GM12878 (cell line): ENCODE results near the gene ARSI. TPM values are rescaled to one million over a fixed set of nuclear protein-coding genes. Genes with fewer than 3 reads are reported as not detected.

Source experiments
- ATAC-seq: fragments of 200-7000 bp; cut with Tn5 transposase; 3 replicates; pipeline ENCODE4 v1.9.1; 2020; ENCODE audit warnings: mild to moderate bottlenecking, moderate library complexity
- BruUV-seq: library from RNA; stranded (reverse); fragments of 400-500 nt; replicated peaks from 2 replicates; lab custom pipeline; 2021; lab: Mats Ljungman, UMichigan
- CTCF ChIA-PET: fragments of 300-600 bp; sonication (Branson Sonifier 250); formaldehyde crosslinking; extraction: SDS; loops from one replicate; lab custom pipeline; 2021; ENCODE audit warnings: inconsistent platforms; lab: Yijun Ruan, JAX
- POLR2A ChIA-PET: fragments of 350-600 bp; formaldehyde crosslinking; extraction: SDS; loops from one replicate; lab custom pipeline; 2021; ENCODE audit warnings: inconsistent platforms; lab: Charles Lee
- RAD21 ChIA-PET: fragments of 300-600 bp; sonication (Branson Sonifier 250); formaldehyde crosslinking; loops from one replicate; lab custom pipeline; 2023; ENCODE audit warnings: antibody characterized with exemption; ENCODE audit not compliant: unreplicated experiment; lab: Charles Lee
- SMC1A ChIA-PET: fragments of 300-600 bp; sonication (Branson Sonifier 250); formaldehyde crosslinking; loops from one replicate; lab custom pipeline; 2023; ENCODE audit not compliant: unreplicated experiment, uncharacterized antibody; lab: Charles Lee
- DNase-seq: peaks from one replicate; pipeline ENCODE4 v3.0.0-alpha.2; 2011; ENCODE audit warnings: low read depth, low spot score
- FAIRE-seq: peaks from 3 replicates; lab custom pipeline; 2011; peaks lifted over from hg19 to GRCh38; lab: Jason Lieb, UNC
- H2AFZ ChIP-seq: 2 replicates; pipeline ENCODE4 v1.6.0; 2011; ENCODE audit warnings: low read depth, low read length, control low read depth; ENCODE audit not compliant: control insufficient read depth
- H3K27ac ChIP-seq: 2 replicates; pipeline ENCODE4 v1.5.1; 2011; ENCODE audit warnings: control low read depth; ENCODE audit not compliant: control insufficient read depth, insufficient read depth
- H3K27me3 ChIP-seq, 2 experiments: replicated peaks in 1 of 2; 2 replicates each; pipeline versions ENCODE4 v1.6.0 to v1.6.1; 2011; ENCODE audit warnings: low read length in 1 of 2; ENCODE audit not compliant: control insufficient read depth in 2 of 2, insufficient read depth in 2 of 2
- H3K36me3 ChIP-seq, 2 experiments: 2 replicates each; pipeline ENCODE4 v1.5.1; 2011; ENCODE audit warnings: low read length in 1 of 2; ENCODE audit not compliant: control insufficient read depth in 2 of 2, insufficient read depth in 2 of 2
- H3K4me1 ChIP-seq: 2 replicates; pipeline ENCODE4 v1.6.1; 2011; ENCODE audit warnings: mild to moderate bottlenecking, low read length, moderate library complexity, mixed read lengths; ENCODE audit not compliant: control insufficient read depth, insufficient read depth
- H3K4me2 ChIP-seq: 2 replicates; pipeline ENCODE4 v1.6.0; 2011; ENCODE audit warnings: control low read depth; ENCODE audit not compliant: control insufficient read depth, insufficient read depth
- H3K4me3 ChIP-seq: fragments of 200-600 bp; sonication (generic); 2 replicates; pipeline ENCODE4 v1.5.1; 2016
- H3K79me2 ChIP-seq: 2 replicates; pipeline ENCODE4 v1.6.0; 2011; ENCODE audit warnings: low read length; ENCODE audit not compliant: control insufficient read depth, insufficient read depth
- H3K9ac ChIP-seq: 2 replicates; pipeline ENCODE4 v1.8.0; 2011; ENCODE audit warnings: low read length, control low read depth, mixed read lengths; ENCODE audit not compliant: control insufficient read depth, insufficient read depth
- H3K9me3 ChIP-seq: replicated peaks from 3 replicates; pipeline ENCODE4 v1.5.1; 2011; ENCODE audit warnings: mild to moderate bottlenecking, low read length; ENCODE audit not compliant: control insufficient read depth, insufficient read depth
- H4K20me1 ChIP-seq: 2 replicates; pipeline ENCODE4 v1.6.0; 2011; ENCODE audit not compliant: control insufficient read depth, insufficient read depth
- BCL11A ChIP-seq: IDR thresholded peaks from 2 replicates; pipeline ENCODE4 v1.6.1; 2011; ENCODE audit warnings: low read depth, low read length
- HDAC6 ChIP-seq: fragments of 200-600 bp; sonication (generic); IDR thresholded peaks from one replicate; pipeline ENCODE4 v1.8.0; 2017; ENCODE audit warnings: antibody characterized with exemption; ENCODE audit not compliant: unreplicated experiment
- HDGF ChIP-seq: fragments of 450-650 bp; IDR thresholded peaks from 2 replicates; pipeline ENCODE4 v1.6.1; 2016; ENCODE audit warnings: antibody characterized with exemption
- NBN ChIP-seq: fragments of 450-650 bp; IDR thresholded peaks from 2 replicates; pipeline ENCODE4 v1.6.1; 2016
- NKRF ChIP-seq: fragments of 450-650 bp; conservative IDR thresholded peaks from 2 replicates; pipeline ENCODE4 v1.6.1; 2017; ENCODE audit warnings: mild to moderate bottlenecking, moderate library complexity
- PKNOX1 ChIP-seq: fragments of 450-650 bp; IDR thresholded peaks from 2 replicates; pipeline ENCODE4 v1.6.1; 2016; ENCODE audit warnings: mild to moderate bottlenecking
- SMAD5 ChIP-seq: IDR thresholded peaks from 2 replicates; pipeline ENCODE4 v1.6.1; 2016; ENCODE audit warnings: antibody characterized with exemption, low read depth
- SP1 ChIP-seq: IDR thresholded peaks from one replicate; pipeline ENCODE4 v1.6.1; 2011; ENCODE audit warnings: low read depth, low read length
- USF2 ChIP-seq: IDR thresholded peaks from 2 replicates; pipeline ENCODE4 v1.6.1; 2011; ENCODE audit warnings: low read depth, low read length, improper control_type of control experiment, borderline replicate concordance
- YBX1 ChIP-seq: fragments of 450-650 bp; IDR thresholded peaks from 2 replicates; pipeline ENCODE4 v1.6.1; 2016; ENCODE audit warnings: antibody characterized with exemption
- ZBTB33 ChIP-seq: fragments of 450-650 bp; IDR thresholded peaks from 2 replicates; pipeline ENCODE4 v1.6.1; 2017; ENCODE audit warnings: mild to moderate bottlenecking
- WGBS: methylation state at CpG from one replicate; pipeline ENCODE4 v1.1.6; 2016; ENCODE audit warnings: low lambda C conversion rate; ENCODE audit not compliant: insufficient replicate concordance, insufficient coverage; ENCODE audit errors: missing lambda C conversion rate; 5-methylcytosine and 5-hydroxymethylcytosine counted together
- in situ Hi-C: fragments of 300-500 bp; cut with MboI; formaldehyde crosslinking; loops from 9 replicates; pipeline ENCODE4 v1.14.3; 2018; ENCODE audit warnings: mixed read lengths
- intact Hi-C: fragments of 100-400 bp; cut with micrococcal nuclease; formaldehyde crosslinking; loops from one replicate; pipeline ENCODE4 v1.14.2; 2022; ENCODE audit not compliant: unreplicated experiment
- polyA plus RNA-seq, 11 experiments: library from polyadenylated mRNA; depleted of rRNA in 4 of 11; unstranded in 6 of 11; stranded (reverse) in 5 of 11; fragments of >200 nt; fragmentation: Nextera tagmentation in 4 of 11; fragmentation: Illumina TruSeq in 1 of 11; extraction: Ambion mirVana in 4 of 11; extraction: Trizol in 1 of 11; gene quantifications; 1 replicate in 1 of 11; 2 replicates in 10 of 11; pipeline versions ENCODE4 v1.2.1 to v1.2.3, GENCODE V29; 2011 to 2016; ENCODE audit warnings: inconsistent platforms in 2 of 11, missing spikeins in 2 of 11, low read depth in 1 of 11
- total RNA-seq, 4 experiments: library from RNA; depleted of rRNA in 3 of 4; stranded (reverse); fragments of >200 nt in 3 of 4; fragmentation: Illumina TruSeq in 1 of 4; extraction: Trizol in 1 of 4; gene quantifications; 2 replicates each; pipeline versions ENCODE4 v1.2.1 to v1.2.3, GENCODE V29; 2013 to 2021

ARSI gene
- total and polyA plus RNA-seq, 10 of the 15 experiments (the other 5 are each of a cell fraction or from before 2014, with no cell fraction given): not detected

- no peak for TF ChIP-seq NBN
- no peak for TF ChIP-seq HDGF
- TF ChIP-seq ZBTB33: no peak
- TF ChIP-seq BCL11A: no peak
Measured at GRCh38 chr5:150283904-150284303, 18.8 kb downstream of the ARSI start (continued).

GRCh38 chr5:150281987-150282386 lies 20.7 kb downstream of the ARSI start:
- POLR2A ChIA-PET: interaction anchor here (0.6 kb wide), 1 partner anchor 501 kb away, joined by 3 read pairs; no protein-coding TSS in a partner anchor
- H3K9me3 ChIP-seq: no peaks in the 10 kb centered on the region
- no peak overlapping the region for H2AFZ ChIP-seq
- intact Hi-C loops: no loop called here
- FAIRE-seq: no peak
- no peaks in the 10 kb centered on the region; the same call in 1 of the 2 replicates for H4K20me1 ChIP-seq
- H3K79me2 ChIP-seq: no peaks in the 10 kb centered on the region
- TF ChIP-seq NKRF (no peak), HDAC6 (no peak), YBX1 (no peak), SP1 (no peak), PKNOX1 (no peak), SMAD5 (no peak), USF2 (no peak)
- TF ChIP-seq, all 136 proteins: peak for 0
- peaks cover 10 to 12% of the 10 kb centered on the region in 2 experiments for H3K27me3 ChIP-seq
- no peak overlapping the region for H3K4me2 ChIP-seq
- ChIA-PET RAD21 (interaction anchor here (0.8 kb wide), 1 partner anchor 68 kb away, joined by 3 read pairs; no protein-coding TSS in a partner anchor), SMC1A (no interaction called here), CTCF (interaction anchor here (0.9 kb wide), 1 partner anchor 154 kb away, joined by 3 read pairs; no protein-coding TSS in a partner anchor)
- no peaks in the 10 kb centered on the region for H3K4me1 ChIP-seq
- H3K36me3 ChIP-seq: no peaks in the 10 kb centered on the region
- DNase-seq (no peak), ATAC-seq (no peak)
- H3K4me3 ChIP-seq: no peak overlapping the region
- no peak overlapping the region for H3K27ac ChIP-seq
- no TSS peak for BruUV-seq
- no peak overlapping the region for H3K9ac ChIP-seq
- in situ Hi-C loops: no loop called here
- WGBS: 3% methylated on average over 8 of the region's 8 CpGs
